Retinal pigment epithelial cell (primary cell): Measurements from ENCODE around the gene LIPE.

Experiments used
- DNase-seq: peaks from one replicate; pipeline ENCODE4 v3.0.0-alpha.2; 2010; ENCODE audit warnings: low read depth
- H3K4me3 ChIP-seq: 2 replicates; pipeline ENCODE4 v1.5.1; 2011; ENCODE audit warnings: mild to moderate bottlenecking, low read length, control low read depth, moderate library complexity
- TF ChIP-seq, protein P1 (sequence below): conservative IDR thresholded peaks from 2 replicates; pipeline ENCODE4 v1.5.1; 2011; ENCODE audit warnings: low read depth, low read length, control low read depth, inconsistent platforms

Gene LIPE

DNA sequence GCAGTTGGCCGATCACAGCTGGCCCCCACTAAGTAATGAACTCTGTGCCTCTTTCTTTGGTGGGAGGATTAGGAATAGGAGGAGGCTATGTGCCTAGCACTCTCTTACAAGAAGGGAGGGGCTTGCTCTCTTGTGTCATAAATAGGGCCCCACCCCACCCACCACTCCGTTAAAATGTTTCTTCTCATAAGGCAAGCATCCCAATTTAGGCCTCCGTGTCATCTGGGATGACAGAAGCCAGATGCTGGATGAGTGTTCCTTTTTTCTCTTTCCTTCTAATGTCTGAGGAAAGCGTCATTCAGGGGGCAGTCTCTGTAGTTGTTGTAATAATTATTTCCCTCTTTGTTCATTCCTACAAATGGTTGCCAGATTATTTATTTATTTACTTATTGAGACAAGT is at the start of gene LIPE:
Gene LIPE, minus strand, starts transcription at position 76 of the 400 bp plus-strand sequence. CDS start 239 bp downstream, outside the sequence.
- no peak within 1 kb of the TSS for H3K4me3 ChIP-seq

DNA sequence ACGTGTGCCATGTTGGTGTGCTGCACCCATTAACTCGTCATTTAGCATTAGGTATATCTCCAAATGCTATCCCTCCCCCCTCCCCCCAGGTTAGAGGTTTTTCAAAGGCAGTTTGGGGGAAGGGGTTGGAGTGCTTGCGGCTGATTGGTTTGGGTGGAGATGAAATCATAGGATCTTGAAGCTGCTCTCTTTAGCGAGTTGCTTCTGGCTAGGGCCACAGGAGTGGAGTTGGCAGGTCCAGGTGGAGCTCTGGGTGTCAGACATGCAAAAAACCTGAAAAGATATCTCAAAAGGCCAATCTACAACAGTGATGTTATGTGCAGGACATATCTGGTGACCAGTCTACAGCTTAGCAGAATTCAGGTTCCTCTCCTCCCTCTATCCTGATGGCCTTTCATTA is 48.2 kb upstream of the LIPE start:
- no peak for DNase-seq

More for the DNA sequence above, at the start of gene LIPE:
- no peak for DNase-seq
- TF ChIP-seq, protein P1, sequence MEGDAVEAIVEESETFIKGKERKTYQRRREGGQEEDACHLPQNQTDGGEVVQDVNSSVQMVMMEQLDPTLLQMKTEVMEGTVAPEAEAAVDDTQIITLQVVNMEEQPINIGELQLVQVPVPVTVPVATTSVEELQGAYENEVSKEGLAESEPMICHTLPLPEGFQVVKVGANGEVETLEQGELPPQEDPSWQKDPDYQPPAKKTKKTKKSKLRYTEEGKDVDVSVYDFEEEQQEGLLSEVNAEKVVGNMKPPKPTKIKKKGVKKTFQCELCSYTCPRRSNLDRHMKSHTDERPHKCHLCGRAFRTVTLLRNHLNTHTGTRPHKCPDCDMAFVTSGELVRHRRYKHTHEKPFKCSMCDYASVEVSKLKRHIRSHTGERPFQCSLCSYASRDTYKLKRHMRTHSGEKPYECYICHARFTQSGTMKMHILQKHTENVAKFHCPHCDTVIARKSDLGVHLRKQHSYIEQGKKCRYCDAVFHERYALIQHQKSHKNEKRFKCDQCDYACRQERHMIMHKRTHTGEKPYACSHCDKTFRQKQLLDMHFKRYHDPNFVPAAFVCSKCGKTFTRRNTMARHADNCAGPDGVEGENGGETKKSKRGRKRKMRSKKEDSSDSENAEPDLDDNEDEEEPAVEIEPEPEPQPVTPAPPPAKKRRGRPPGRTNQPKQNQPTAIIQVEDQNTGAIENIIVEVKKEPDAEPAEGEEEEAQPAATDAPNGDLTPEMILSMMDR = no peak

GRCh38 chr19:42474743-42475142 is 47.6 kb upstream of the LIPE start:
- no peak for DNase-seq
- no peak overlapping the region for H3K4me3 ChIP-seq
- TF ChIP-seq, protein P1 = no peak

More for the DNA sequence above, 48.2 kb upstream of the LIPE start:
- TF ChIP-seq, protein P1 = no peak
- H3K4me3 ChIP-seq = no peak overlapping the region

- DNase-seq = no peak
- no peak overlapping the region for H3K4me3 ChIP-seq
- TF ChIP-seq, protein P1 = no peak
Measured at GRCh38 chr19:42473686-42474085, 46.5 kb upstream of the LIPE start.

- TF ChIP-seq, protein P1 = no peak
- DNase-seq = no peak
- no peak overlapping the region for H3K4me3 ChIP-seq
Measured at GRCh38 chr19:42472402-42473147, 45.4 kb upstream of the LIPE start.

GRCh38 chr19:42471554-42472249 is 44.5 kb upstream of the LIPE start:
- TF ChIP-seq, protein P1 = no peak
- no peak for DNase-seq
- H3K4me3 ChIP-seq = no peak overlapping the region
